Activated naive CD8-positive, alpha-beta T cell treated with anti-CD3 and anti-CD28 coated beads, Interleukin-2, amount 10 ng/mL, durations not matched to agents 7 days and 5 days (primary cell): ENCODE measurements around the gene MRPL24. TPM values are rescaled to one million over a fixed set of nuclear protein-coding genes. Genes with fewer than 3 reads are reported as not detected.

Experiments used
- ATAC-seq: fragments of 150-1000 bp; cut with Tn5 transposase; one replicate; pipeline ENCODE4 v1.10.0; 2021; ENCODE audit warnings: low read depth, moderate library complexity
- POLR2A ChIA-PET: fragments of 350-600 bp; sonication (Branson Sonifier 250); formaldehyde crosslinking; loops from one replicate; lab custom pipeline; 2021; ENCODE audit warnings: antibody characterized with exemption; lab: Charles Lee
- DNase-seq: peaks from one replicate; pipeline ENCODE4 v3.0.0; 2021
- H3K27ac Mint-ChIP-seq: one replicate; pipeline ENCODE4 v1.8.0; 2022; ENCODE audit warnings: mild to moderate bottlenecking, mixed read lengths
- H3K27me3 Mint-ChIP-seq: one replicate; pipeline ENCODE4 v1.8.0; 2022; ENCODE audit warnings: mild to moderate bottlenecking, moderate library complexity, mixed read lengths
- H3K36me3 Mint-ChIP-seq: one replicate; pipeline ENCODE4 v1.8.0; 2021; ENCODE audit warnings: mild to moderate bottlenecking, mixed read lengths
- H3K4me1 Mint-ChIP-seq: one replicate; pipeline ENCODE4 v1.8.0; 2021; ENCODE audit warnings: mixed read lengths
- H3K4me3 Mint-ChIP-seq: one replicate; pipeline ENCODE4 v1.8.0; 2022; ENCODE audit warnings: mild to moderate bottlenecking, moderate library complexity, mixed read lengths
- H3K9me3 Mint-ChIP-seq: one replicate; pipeline ENCODE4 v1.8.0; 2021; ENCODE audit warnings: mixed read lengths
- total RNA-seq, 2 experiments: library from RNA; stranded (reverse); gene quantifications; one replicate each; pipeline ENCODE4 v1.2.3, GENCODE V29; 2021

MRPL24 gene
- total RNA-seq, result 10 to 100 TPM; 45.0 to 51.1 TPM

DNA sequence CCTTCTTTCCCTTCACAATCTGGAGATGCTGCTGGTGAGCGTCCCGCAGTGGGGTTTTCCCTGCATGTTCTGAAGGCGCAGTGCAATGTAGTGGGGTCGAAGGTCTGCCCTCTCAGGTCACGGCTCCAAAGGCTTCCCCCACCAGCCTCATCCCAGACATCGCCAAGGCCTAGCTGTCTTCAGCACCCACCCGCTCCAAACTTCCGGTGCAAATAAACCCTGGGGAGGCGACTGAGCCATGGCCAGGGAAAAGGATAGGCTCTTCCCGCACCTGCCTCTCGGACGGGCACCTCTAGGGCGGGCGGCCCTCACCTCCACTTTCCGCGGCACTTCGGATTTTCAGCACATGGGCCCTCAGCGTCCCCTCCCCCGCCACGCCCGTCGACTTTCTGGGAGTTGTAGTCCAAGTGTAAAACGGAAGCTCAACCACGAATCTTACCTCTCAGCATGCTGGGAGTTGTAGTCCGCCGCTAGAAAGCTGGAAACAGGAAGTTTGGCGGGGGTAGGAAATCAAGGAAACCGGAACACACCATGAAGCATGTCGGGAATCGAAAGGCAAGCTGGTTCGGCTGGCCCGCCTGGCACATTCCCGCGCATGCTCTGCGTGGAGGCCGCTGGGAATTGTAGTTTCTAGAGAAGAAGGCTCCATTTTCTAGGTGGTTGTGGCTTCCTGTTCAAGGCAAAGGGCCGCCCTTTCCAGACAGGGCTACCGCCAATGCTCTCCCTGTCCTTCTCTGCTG lies at the start of gene MRPL24:
Gene MRPL24, minus strand, starts transcription at position 348 of the 740 bp plus-strand sequence. CDS start 2,384 bp downstream, outside the sequence.
- POLR2A ChIA-PET, result interaction anchor here (0.6 to 4.7 kb wide), 10 partner anchors 10 to 239 kb away, joined by 4 to 82 read pairs (median 6); partner anchors contain the start of genes HDGF, ISG20L2, MEF2D and METTL25B
- peak; percentile 88 for DNase-seq
- H3K36me3 Mint-ChIP-seq, result peaks cover 26% of the 10 kb centered on the region
- peak within 1 kb of the TSS; percentile 94 for H3K27ac Mint-ChIP-seq
- ATAC-seq, result peak; percentile 88
- no peaks in the 10 kb centered on the region for H3K9me3 Mint-ChIP-seq
- H3K27me3 Mint-ChIP-seq, result no peaks in the 10 kb centered on the region
- H3K4me1 Mint-ChIP-seq, result peaks cover 29% of the 10 kb centered on the region
- H3K4me3 Mint-ChIP-seq, result peak within 1 kb of the TSS; percentile 94

DNA sequence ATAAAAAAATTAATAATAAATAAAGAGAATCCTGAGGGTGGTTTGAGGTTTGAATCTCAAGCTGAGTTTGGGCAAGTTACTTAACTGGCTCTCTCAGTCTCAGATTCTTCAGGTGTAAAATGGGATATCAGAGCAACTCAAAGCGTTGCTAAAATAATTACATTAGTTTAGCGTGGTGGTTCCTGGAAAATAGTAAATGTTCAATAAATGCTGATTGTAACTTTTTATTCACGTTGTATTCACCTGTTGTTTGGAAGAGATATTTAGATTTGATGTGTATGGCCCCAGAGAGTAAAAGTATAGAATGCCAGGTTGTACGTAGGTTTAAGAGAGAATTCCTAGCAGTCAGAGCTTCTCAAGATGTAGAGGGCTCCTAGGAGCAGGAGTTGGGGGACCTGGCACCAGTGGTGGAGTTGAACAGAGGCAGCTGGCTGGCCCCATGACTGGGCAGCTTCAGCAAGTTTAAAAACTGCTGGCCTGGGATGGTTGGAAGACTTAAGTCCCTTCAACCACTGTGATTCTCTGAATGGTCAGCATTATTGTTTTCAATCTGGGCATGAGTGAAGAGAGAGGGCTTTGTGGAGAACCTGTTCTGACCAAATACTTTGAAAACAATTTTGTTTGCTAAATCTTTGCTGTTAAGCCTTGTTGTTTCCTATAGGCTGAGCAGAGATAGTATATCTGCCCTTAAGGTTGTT lies 48.9 kb upstream of the MRPL24 start:
- no peak for ATAC-seq
- DNase-seq, result no peak
- H3K36me3 Mint-ChIP-seq, result peaks cover 24% of the 10 kb centered on the region
- no peak overlapping the region for H3K27ac Mint-ChIP-seq
- H3K27me3 Mint-ChIP-seq, result no peaks in the 10 kb centered on the region
- no peak overlapping the region for H3K4me3 Mint-ChIP-seq
- POLR2A ChIA-PET, result interaction anchor here (0.6 to 1.5 kb wide), 2 partner anchors 8 to 73 kb away, joined by 3 to 4 read pairs; no protein-coding TSS in a partner anchor
- H3K9me3 Mint-ChIP-seq, result no peaks in the 10 kb centered on the region
- peaks cover 8% of the 10 kb centered on the region for H3K4me1 Mint-ChIP-seq

DNA sequence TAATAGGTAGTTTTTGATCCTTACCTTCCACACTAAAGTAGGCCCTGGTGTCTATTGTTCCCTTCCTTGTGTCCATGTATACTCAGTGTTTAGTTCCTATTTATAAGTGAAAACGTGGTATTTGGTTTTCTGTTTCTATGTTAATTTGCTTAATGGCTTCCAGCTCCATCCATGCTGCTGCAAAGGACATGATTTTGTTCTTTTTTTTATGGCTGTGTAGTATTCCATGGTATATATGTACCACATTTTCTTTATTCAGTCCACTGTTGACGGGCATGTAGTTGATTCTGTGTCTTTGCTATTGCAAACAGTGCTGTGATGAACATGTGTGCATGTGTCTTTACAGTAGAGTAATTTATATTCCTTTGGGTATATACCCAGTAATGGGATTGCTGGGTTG lies 47.2 kb upstream of the MRPL24 start:
- no peaks in the 10 kb centered on the region for H3K9me3 Mint-ChIP-seq

DNA sequence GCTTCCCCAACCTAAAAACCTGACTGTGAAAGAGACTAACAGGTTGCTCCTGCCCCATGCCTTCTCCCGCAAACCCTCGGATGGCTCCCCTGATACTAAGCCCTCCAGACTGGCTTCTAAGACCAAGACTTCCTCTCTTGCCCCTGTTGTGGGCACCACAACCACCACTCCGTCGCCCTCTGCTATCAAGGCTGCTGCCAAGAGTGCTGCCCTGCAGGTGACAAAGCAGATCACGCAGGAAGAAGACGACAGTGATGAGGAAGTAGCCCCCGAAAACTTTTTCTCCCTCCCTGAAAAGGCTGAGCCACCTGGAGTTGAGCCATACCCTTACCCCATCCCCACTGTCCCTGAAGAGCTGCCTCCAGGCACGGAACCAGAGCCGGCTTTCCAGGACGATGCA lies 45.8 kb upstream of the MRPL24 start:
- no peak for DNase-seq
- no peaks in the 10 kb centered on the region for H3K9me3 Mint-ChIP-seq
- H3K36me3 Mint-ChIP-seq, result peaks cover 27% of the 10 kb centered on the region
- H3K27ac Mint-ChIP-seq, result no peak overlapping the region
- no peak overlapping the region for H3K4me3 Mint-ChIP-seq
- H3K27me3 Mint-ChIP-seq, result no peaks in the 10 kb centered on the region
- peaks cover 14% of the 10 kb centered on the region for H3K4me1 Mint-ChIP-seq
- ATAC-seq, result no peak
- POLR2A ChIA-PET, result no interaction called here

More for the DNA sequence above, 47.2 kb upstream of the MRPL24 start:
- no peak overlapping the region for H3K4me3 Mint-ChIP-seq
- H3K4me1 Mint-ChIP-seq, result peaks cover 8% of the 10 kb centered on the region
- H3K27ac Mint-ChIP-seq, result no peak overlapping the region
- no peak for DNase-seq
- POLR2A ChIA-PET, result no interaction called here
- peaks cover 26% of the 10 kb centered on the region for H3K36me3 Mint-ChIP-seq
- ATAC-seq, result no peak
- H3K27me3 Mint-ChIP-seq, result no peaks in the 10 kb centered on the region

DNA sequence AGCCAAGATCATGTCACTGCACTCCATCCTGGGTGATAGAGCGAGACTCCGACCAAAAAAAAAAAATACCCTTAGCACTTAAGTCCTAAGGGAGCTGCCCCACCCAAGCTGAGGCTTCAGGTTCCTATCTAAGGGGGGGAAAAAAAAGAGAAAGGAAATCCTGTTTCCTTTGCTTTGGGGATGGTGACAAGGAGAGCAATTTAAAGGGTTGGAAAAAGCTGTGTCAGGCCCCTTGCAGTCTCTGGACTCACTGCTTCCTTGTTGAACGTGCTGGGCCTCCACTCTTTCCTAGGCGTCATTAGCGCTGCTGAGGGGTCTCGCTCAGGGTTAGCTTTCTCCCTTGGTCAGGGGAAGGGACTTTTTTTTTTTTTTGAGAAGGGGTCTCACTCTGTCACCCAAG lies 44.6 kb upstream of the MRPL24 start:
- no peak overlapping the region for H3K27ac Mint-ChIP-seq
- H3K4me1 Mint-ChIP-seq, result peaks cover 16% of the 10 kb centered on the region

DNA sequence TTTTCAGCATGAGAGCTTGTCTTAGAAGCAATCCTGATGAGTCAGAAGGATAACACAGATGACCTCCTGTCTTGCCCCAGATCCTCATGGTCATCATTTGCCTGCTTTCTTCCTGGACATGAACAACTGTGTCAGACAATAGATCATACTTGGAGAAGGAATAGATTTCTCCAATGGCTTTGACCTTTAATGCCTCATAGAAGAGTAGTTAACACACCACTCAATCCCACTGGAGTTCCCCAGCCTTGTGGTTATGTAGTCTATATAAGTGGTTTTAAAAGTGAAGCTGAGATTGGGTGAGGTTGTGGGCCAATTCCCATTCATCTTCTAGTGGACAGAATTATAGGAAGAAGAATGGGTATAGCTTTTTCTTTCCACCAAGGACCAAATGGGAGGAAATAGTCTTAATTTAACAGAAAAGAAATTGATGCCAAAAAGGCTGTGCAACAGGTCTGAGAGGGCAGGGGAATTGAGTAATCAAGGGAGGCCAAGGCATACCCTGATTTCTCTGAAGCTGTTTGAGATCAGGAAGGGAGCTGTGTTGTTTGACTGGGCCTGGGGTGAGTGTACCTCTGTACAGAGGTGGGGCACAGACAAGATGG lies 40.8 kb upstream of the MRPL24 start:
- POLR2A ChIA-PET, result interaction anchor here (1.0 kb wide), 1 partner anchor 9 kb away, joined by 4 read pairs; no protein-coding TSS in a partner anchor
- Mint-ChIP-seq H3K4me3 (no peak overlapping the region), H3K27me3 (no peaks in the 10 kb centered on the region), H3K27ac (no peak overlapping the region), H3K36me3 (peaks cover 19% of the 10 kb centered on the region), H3K4me1 (peaks cover 27% of the 10 kb centered on the region), H3K9me3 (no peaks in the 10 kb centered on the region)
- ATAC-seq (no peak), DNase-seq (no peak)

More for the DNA sequence above, 44.6 kb upstream of the MRPL24 start:
- Mint-ChIP-seq H3K4me3 (no peak overlapping the region), H3K9me3 (no peaks in the 10 kb centered on the region), H3K36me3 (peaks cover 23% of the 10 kb centered on the region), H3K27me3 (no peaks in the 10 kb centered on the region)
- POLR2A ChIA-PET, result interaction anchor here (0.6 kb wide), 1 partner anchor 75 kb away, joined by 3 read pairs; the partner anchor contains the start of gene NTRK1
- no peak for DNase-seq
- no peak for ATAC-seq

DNA sequence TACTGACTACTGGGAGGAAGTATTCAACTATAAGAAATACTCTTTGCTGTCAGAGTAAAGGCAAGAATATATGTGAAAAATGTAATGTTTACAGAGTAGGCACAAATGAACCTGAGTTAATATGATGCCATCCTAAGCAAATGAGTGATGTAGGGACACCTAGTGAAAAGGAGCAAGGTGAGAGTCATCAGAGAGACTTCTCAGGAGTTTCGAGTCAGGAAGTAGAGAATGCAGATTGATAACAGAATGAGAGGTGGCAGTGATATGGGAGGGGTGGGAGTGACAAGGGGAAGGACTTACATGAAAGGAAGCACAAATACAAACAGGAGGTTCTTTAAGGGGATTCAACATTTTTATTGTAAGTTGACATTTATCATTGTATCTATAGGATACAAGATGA lies 36.7 kb upstream of the MRPL24 start:
- no peak overlapping the region for H3K4me3 Mint-ChIP-seq
- POLR2A ChIA-PET, result interaction anchor here (0.6 kb wide), 1 partner anchor 51 kb away, joined by 3 read pairs; no protein-coding TSS in a partner anchor
- peaks cover 14% of the 10 kb centered on the region for H3K36me3 Mint-ChIP-seq
- peak overlapping the region; percentile 19 for H3K27ac Mint-ChIP-seq
- DNase-seq, result no peak
- no peak for ATAC-seq
- H3K4me1 Mint-ChIP-seq, result peaks cover 35% of the 10 kb centered on the region
- H3K9me3 Mint-ChIP-seq, result no peaks in the 10 kb centered on the region
- H3K27me3 Mint-ChIP-seq, result no peaks in the 10 kb centered on the region

DNA sequence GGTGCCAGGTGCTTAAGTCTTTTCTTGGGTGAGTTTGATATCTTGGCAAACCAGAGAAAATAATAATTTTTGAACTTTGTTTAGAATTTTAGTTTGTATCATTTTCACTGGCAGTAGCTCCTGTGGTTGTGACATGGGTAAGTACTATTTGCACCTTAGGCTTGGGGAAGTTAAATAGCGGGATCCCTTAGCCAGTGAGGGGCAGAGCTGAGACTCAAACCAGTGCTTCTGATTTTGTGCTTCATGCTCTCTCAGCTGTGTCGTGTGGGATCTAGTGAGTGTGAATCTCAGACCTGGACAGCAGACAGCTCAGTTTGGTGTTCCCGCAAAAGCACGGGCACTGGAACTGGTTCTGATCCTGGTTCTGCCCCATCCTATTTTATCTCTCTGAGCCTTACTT lies 36.1 kb upstream of the MRPL24 start:
- Mint-ChIP-seq H3K36me3 (peaks cover 14% of the 10 kb centered on the region), H3K4me1 (peaks cover 37% of the 10 kb centered on the region), H3K9me3 (no peaks in the 10 kb centered on the region), H3K4me3 (no peak overlapping the region), H3K27ac (no peak overlapping the region), H3K27me3 (no peaks in the 10 kb centered on the region)
- DNase-seq (no peak), ATAC-seq (no peak)
- POLR2A ChIA-PET, result interaction anchor here (0.6 to 1.0 kb wide), 2 partner anchors 25 to 51 kb away, joined by 3 read pairs; partner anchors contain the start of gene HDGF

DNA sequence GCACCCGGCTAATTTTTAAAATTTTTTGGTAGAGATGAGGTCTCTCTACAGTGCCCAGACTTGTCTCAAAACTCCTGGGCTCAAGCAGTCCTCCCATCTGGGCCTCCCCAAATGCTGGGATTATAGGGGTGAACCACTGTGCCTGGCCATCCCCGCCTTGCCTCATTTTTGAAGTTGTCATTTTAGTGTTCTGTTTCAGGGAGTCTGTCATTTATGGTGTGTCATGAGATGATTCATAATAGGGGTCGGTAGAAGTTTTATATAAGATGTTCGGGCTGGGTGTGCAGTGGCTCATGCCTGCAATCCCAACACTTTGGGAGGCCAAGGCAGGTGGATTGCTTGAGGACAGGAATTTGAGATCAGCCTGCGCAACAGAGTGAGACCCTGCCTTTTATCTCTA lies 34.9 kb upstream of the MRPL24 start:
- peaks cover 19% of the 10 kb centered on the region for H3K36me3 Mint-ChIP-seq
- POLR2A ChIA-PET, result interaction anchor here (0.7 kb wide), 1 partner anchor 89 kb away, joined by 4 read pairs; no protein-coding TSS in a partner anchor
- DNase-seq (no peak), ATAC-seq (no peak)
- H3K4me1 Mint-ChIP-seq, result peaks cover 38% of the 10 kb centered on the region
- no peak overlapping the region for H3K4me3 Mint-ChIP-seq
- no peaks in the 10 kb centered on the region for H3K27me3 Mint-ChIP-seq
- H3K27ac Mint-ChIP-seq, result no peak overlapping the region
- no peaks in the 10 kb centered on the region for H3K9me3 Mint-ChIP-seq

DNA sequence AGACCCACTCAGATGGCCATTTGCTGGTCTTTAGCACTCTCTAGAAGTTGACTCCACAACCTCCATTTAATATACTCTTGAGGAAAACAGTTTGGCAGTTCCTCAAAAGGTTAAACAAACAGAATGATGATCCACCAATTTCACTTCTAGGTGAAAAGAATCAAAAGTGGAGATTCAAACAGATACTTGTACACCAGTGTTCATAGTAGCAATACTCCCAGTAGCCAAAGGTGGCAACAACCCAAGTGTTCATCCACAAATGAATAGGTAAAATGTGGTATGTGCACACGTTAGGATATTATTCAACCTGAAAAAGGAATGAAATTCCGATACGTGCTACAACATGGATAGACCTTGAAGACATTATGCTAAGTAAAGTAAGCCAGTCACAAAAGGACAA lies 32.7 kb upstream of the MRPL24 start:
- Mint-ChIP-seq H3K4me3 (no peak overlapping the region), H3K27me3 (no peaks in the 10 kb centered on the region), H3K4me1 (peaks cover 52% of the 10 kb centered on the region), H3K9me3 (no peaks in the 10 kb centered on the region), H3K36me3 (peaks cover 27% of the 10 kb centered on the region), H3K27ac (peak overlapping the region; percentile 37)
- DNase-seq (no peak), ATAC-seq (peak; percentile 22)
- POLR2A ChIA-PET, result no interaction called here

DNA sequence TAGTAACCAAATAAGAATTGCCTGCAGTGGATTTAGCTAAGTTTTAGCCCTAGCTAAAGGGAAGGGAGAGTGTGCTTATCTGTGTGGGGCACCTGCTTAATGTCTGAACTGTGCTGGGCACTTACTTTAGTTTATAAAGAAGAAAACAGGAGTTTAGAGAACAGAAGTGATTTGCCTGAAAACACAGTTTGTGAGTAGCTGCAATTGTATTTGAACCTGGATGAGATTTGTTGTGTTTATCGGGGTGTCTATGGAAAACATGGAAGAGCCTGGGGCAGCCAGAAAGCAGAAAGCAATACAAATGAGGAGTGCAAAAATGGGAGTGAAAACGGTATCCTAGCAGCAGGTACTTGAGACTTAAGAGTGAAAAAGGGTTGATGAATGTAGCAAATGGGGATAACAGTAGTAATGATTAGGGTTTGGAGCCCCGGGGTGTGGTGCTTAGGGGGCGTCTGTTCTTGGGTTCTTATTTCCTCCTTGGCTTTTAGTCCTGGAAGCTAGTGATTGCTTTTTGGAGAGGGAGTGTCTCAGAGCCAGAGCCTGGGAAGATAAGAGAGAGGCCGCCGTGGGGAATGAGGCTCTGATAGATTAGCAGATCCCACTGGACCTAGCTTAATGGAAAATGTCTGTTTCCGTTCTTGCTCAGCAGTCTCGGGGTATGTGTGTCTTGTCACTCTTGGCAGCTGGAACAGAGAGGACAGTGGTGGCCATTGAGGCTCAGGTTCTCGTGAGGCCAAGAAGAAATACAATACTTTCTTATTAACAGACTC lies 32.0 kb upstream of the MRPL24 start:
- H3K4me3 Mint-ChIP-seq, result no peak overlapping the region
- no peaks in the 10 kb centered on the region for H3K9me3 Mint-ChIP-seq
- no peak overlapping the region for H3K27ac Mint-ChIP-seq
- H3K27me3 Mint-ChIP-seq, result no peaks in the 10 kb centered on the region
- POLR2A ChIA-PET, result interaction anchor here (1.1 kb wide), 1 partner anchor 21 kb away, joined by 5 read pairs; the partner anchor contains the start of gene HDGF
- no peak for DNase-seq
- ATAC-seq, result no peak
- peaks cover 51% of the 10 kb centered on the region for H3K4me1 Mint-ChIP-seq
- peaks cover 25% of the 10 kb centered on the region for H3K36me3 Mint-ChIP-seq

DNA sequence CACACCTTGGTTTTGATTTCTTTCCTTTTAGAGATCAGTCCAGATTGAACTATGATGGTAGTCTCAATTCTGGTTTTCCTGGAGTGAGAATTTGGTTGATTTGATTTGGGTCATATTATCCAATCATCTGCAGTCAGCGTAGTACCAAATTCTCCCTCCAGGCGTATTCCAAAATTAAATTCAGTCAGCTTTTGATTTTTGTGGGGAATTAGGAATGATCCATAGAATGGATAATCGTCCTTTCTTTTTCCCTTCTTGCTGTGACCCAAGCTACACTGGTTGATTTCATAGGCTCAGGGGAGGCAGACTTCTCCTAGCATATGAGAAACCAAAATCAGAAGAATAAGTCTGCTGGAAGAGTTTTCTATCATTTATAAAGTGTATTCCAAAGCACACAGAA lies 31.3 kb upstream of the MRPL24 start:
- H3K27me3 Mint-ChIP-seq, result no peaks in the 10 kb centered on the region
- no peak overlapping the region for H3K4me3 Mint-ChIP-seq
- H3K9me3 Mint-ChIP-seq, result no peaks in the 10 kb centered on the region
- peaks cover 25% of the 10 kb centered on the region for H3K36me3 Mint-ChIP-seq
- DNase-seq (no peak), ATAC-seq (no peak)
- H3K4me1 Mint-ChIP-seq, result peaks cover 46% of the 10 kb centered on the region
- H3K27ac Mint-ChIP-seq, result no peak overlapping the region
- POLR2A ChIA-PET, result interaction anchor here (1.1 kb wide), 1 partner anchor 21 kb away, joined by 5 read pairs; the partner anchor contains the start of gene HDGF
